AG04450 (cell line): Measurements from ENCODE around the gene FBXL17. TPM values are rescaled to one million over a fixed set of nuclear protein-coding genes. Genes with fewer than 3 reads are reported as not detected.

ENCODE experiments used
- CTCF ChIA-PET: fragments of 300-600, 350-600 bp; formaldehyde crosslinking; extraction: SDS; loops from one replicate; lab custom pipeline; 2022; ENCODE audit warnings: antibody characterized with exemption, inconsistent platforms; lab: Charles Lee
- POLR2A ChIA-PET: fragments of 350-600 bp; formaldehyde crosslinking; extraction: SDS; loops from one replicate; lab custom pipeline; 2021; ENCODE audit warnings: antibody characterized with exemption, inconsistent platforms; lab: Yijun Ruan, JAX
- DNase-seq: peaks from one replicate; pipeline ENCODE4 v3.0.0-alpha.2; 2011; ENCODE audit warnings: low read depth, low spot score
- H3K27ac ChIP-seq: one replicate; pipeline ENCODE4 v1.5.1; 2012; ENCODE audit warnings: low read depth, low read length, control low read depth
- H3K27me3 ChIP-seq: one replicate; pipeline ENCODE4 v1.6.0; 2012; ENCODE audit warnings: low read length; ENCODE audit not compliant: control insufficient read depth, insufficient read depth
- H3K4me3 ChIP-seq: 2 replicates; pipeline ENCODE4 v1.5.1; 2011; ENCODE audit warnings: mild to moderate bottlenecking, low read depth, low read length, control low read depth
- H3K9me3 ChIP-seq: 2 replicates; pipeline ENCODE4 v1.5.1; 2012; ENCODE audit warnings: low read length; ENCODE audit not compliant: control insufficient read depth, insufficient read depth
- CTCF ChIP-seq: IDR thresholded peaks from 2 replicates; pipeline ENCODE4 v1.5.1; 2011; ENCODE audit warnings: low read depth, low read length, control low read depth, inconsistent platforms
- polyA plus RNA-seq: library from polyadenylated mRNA; depleted of rRNA; stranded (reverse); fragments of >200 nt; gene quantifications from 2 replicates; pipeline ENCODE4 v1.2.3, GENCODE V29; 2011

FBXL17 gene
- polyA plus RNA-seq, 1 experiment = 9.4 TPM

GRCh38 chr5:107975568-107975967 is 406.3 kb downstream of the FBXL17 start:
- POLR2A ChIA-PET = no interaction called here
- H3K27me3 ChIP-seq = no peaks in the 10 kb centered on the region
- H3K27ac ChIP-seq = no peak overlapping the region
- no peak for TF ChIP-seq CTCF
- no peak for DNase-seq
- CTCF ChIA-PET = no interaction called here
- H3K4me3 ChIP-seq = no peak overlapping the region
- no peaks in the 10 kb centered on the region for H3K9me3 ChIP-seq

- DNase-seq = no peak
- CTCF ChIA-PET = no interaction called here
- Histone ChIP-seq H3K9me3 (no peaks in the 10 kb centered on the region), H3K27me3 (no peaks in the 10 kb centered on the region), H3K27ac (no peak overlapping the region), H3K4me3 (no peak overlapping the region)
- POLR2A ChIA-PET = no interaction called here
- no peak for TF ChIP-seq CTCF
Measured at GRCh38 chr5:107971846-107972245, 410.1 kb downstream of the FBXL17 start.

- DNase-seq = no peak
- CTCF ChIA-PET = no interaction called here
- POLR2A ChIA-PET = interaction anchor here (0.5 kb wide), 1 partner anchor 173 kb away, joined by 6 read pairs; no protein-coding TSS in a partner anchor
Measured at GRCh38 chr5:107969847-107970246, 412.1 kb downstream of the FBXL17 start.

GRCh38 chr5:107968998-107969397 is 412.9 kb downstream of the FBXL17 start:
- H3K27ac ChIP-seq = no peak overlapping the region
- H3K9me3 ChIP-seq = no peaks in the 10 kb centered on the region
- H3K4me3 ChIP-seq = no peak overlapping the region
- no peak for TF ChIP-seq CTCF
- H3K27me3 ChIP-seq = no peaks in the 10 kb centered on the region
- no peak for DNase-seq
- ChIA-PET POLR2A (interaction anchor here (0.5 kb wide), 1 partner anchor 174 kb away, joined by 6 read pairs; no protein-coding TSS in a partner anchor), CTCF (no interaction called here)

More at GRCh38 chr5:107969847-107970246, 412.1 kb downstream of the FBXL17 start:
- no peak for TF ChIP-seq CTCF
- Histone ChIP-seq H3K27ac (no peak overlapping the region), H3K9me3 (no peaks in the 10 kb centered on the region), H3K4me3 (no peak overlapping the region), H3K27me3 (no peaks in the 10 kb centered on the region)

GRCh38 chr5:107968406-107968843 is 413.5 kb downstream of the FBXL17 start:
- Histone ChIP-seq H3K27ac (no peak overlapping the region), H3K27me3 (no peaks in the 10 kb centered on the region), H3K9me3 (no peaks in the 10 kb centered on the region), H3K4me3 (no peak overlapping the region)
- no peak for DNase-seq
- POLR2A ChIA-PET = no interaction called here
- no peak for TF ChIP-seq CTCF
- CTCF ChIA-PET = no interaction called here
